HAP-1 (cell line): Measurements from ENCODE around the gene TRIM34.
"Not testable (repeated sequence)": the region's sequence is repeated elsewhere in the genome, so short reads cannot be mapped to it uniquely, and the experiment has no call there.

Source experiments
- DNase-seq, 2 experiments: peaks; one replicate each; pipeline ENCODE4 v3.0.0-alpha.2; 2016 to 2020; ENCODE audit warnings: low spot score in 2 of 2
- H3K27me3 ChIP-seq: fragments of 250-450 bp; sonication (Bioruptor Pico); 2 replicates; pipeline ENCODE4 v1.5.1; 2020; ENCODE audit warnings: low read depth, mild to moderate bottlenecking, moderate library complexity
- H3K36me3 ChIP-seq: fragments of 250-450 bp; sonication (Bioruptor Pico); replicated peaks from 2 replicates; pipeline ENCODE4 v1.5.1; 2020; ENCODE audit warnings: mild to moderate bottlenecking
- H3K4me1 ChIP-seq: fragments of 250-450 bp; sonication (Bioruptor Pico); 2 replicates; pipeline ENCODE4 v1.5.1; 2020; ENCODE audit warnings: mild to moderate bottlenecking
- H3K4me3 ChIP-seq: fragments of 250-450 bp; sonication (Bioruptor Pico); 2 replicates; pipeline ENCODE4 v1.5.1; 2020; ENCODE audit warnings: mild to moderate bottlenecking, moderate library complexity
- H3K9me3 ChIP-seq: fragments of 250-450 bp; sonication (Bioruptor Pico); 2 replicates; pipeline ENCODE4 v1.5.1; 2020; ENCODE audit warnings: mild to moderate bottlenecking, moderate library complexity
- in situ Hi-C: fragments of 300-500 bp; cut with MboI; formaldehyde crosslinking; loops from 3 replicates; pipeline ENCODE4 v1.14.3; 2020; ENCODE audit warnings: low sequenced_read_pairs, inconsistent platforms, mixed read lengths

TRIM34 gene, protein sequence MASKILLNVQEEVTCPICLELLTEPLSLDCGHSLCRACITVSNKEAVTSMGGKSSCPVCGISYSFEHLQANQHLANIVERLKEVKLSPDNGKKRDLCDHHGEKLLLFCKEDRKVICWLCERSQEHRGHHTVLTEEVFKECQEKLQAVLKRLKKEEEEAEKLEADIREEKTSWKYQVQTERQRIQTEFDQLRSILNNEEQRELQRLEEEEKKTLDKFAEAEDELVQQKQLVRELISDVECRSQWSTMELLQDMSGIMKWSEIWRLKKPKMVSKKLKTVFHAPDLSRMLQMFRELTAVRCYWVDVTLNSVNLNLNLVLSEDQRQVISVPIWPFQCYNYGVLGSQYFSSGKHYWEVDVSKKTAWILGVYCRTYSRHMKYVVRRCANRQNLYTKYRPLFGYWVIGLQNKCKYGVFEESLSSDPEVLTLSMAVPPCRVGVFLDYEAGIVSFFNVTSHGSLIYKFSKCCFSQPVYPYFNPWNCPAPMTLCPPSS

DNA sequence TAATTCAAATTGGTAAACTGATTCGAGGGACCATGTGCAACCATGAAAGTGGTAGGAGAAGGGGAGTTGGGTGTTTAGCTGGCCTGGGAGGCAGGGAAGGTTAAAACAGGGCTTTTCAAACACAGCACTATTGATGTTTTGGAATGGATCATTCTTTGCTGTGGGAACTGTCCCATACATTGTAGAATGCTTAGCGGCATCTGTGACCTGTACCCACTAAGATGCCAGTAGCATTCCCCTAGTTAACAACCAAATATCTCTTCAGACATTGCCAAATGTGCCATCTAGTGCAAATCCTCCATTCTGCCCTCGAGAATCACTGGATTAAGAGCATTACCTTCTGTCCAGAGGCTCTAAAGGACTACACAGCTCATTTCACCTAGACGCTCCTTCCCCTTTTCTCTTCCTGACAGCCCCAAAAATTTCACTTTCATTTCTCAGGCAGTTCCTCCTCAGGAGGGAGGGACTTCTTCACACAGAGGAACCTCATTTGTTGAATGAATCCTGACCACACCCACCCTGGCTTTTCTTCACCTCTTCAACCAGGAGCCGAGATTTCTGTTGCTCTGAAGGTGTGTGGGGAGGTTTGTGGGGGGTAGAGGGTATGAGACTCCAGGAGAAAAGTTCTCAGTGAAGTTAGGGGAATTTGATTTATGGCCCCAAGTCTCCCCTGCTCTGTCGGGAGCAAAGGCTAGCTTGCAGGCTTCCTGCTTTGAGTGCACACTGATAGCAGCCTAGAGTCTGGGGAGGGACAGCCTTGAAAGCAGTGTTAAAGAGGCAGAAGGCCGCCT is at the start of gene TRIM34:
Gene TRIM34, plus strand, starts transcription at position 513 of the 791 bp plus-strand sequence. CDS start 7,331 bp downstream, outside the sequence.
- no peaks in the 10 kb centered on the region for H3K36me3 ChIP-seq
- DNase-seq: peak in 1 of 2 experiments; percentile 27
- in situ Hi-C loops: no loop called here
- no peaks in the 10 kb centered on the region for H3K4me1 ChIP-seq
- no peaks in the 10 kb centered on the region for H3K9me3 ChIP-seq
- peak within 1 kb of the TSS; percentile 6; the same call in 1 of the 2 replicates for H3K4me3 ChIP-seq
- no peaks in the 10 kb centered on the region for H3K27me3 ChIP-seq

DNA sequence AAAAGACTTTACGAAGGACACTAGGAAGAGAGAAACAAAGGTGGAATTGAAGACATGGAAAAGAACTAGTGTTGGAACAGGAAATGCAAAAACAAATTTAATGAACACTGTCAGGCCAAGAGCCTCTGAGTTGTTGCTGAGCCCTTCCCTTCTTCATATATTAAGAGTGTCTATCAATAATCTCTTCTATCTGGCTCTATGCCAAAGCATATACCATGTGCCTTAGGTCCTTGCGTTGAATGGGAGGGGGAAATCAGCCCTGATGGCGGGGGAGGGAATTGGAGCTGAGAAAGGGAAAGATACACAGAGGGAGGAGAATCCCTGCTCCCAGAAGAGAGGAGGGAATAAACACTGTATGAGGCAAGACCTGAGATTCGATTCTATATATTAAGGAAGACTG is 49.6 kb upstream of the TRIM34 start:
- Histone ChIP-seq H3K4me3 (no peak overlapping the region), H3K27me3 (no peaks in the 10 kb centered on the region), H3K4me1 (no peaks in the 10 kb centered on the region), H3K9me3 (no peaks in the 10 kb centered on the region), H3K36me3 (no peaks in the 10 kb centered on the region)
- in situ Hi-C loops: no loop called here
- DNase-seq: no peak

DNA sequence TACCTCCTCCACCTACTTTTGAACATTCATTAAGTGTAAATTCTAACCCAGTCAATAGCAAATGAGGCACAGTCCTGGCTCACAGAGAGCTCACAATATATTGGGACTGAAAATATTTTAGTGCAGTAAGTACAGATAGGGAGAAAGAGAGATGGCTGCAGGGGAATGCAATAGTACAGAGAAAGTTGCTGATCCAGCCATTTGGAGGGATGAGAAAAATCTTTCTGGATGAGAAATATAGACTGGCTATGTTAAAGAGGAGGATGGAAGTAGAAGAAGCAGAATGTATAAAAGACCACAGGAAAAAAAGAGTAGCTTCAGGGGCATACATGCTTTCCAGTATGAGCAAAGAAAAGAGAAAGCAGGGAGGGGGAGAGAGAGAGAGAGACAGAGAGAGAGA is 47.7 kb upstream of the TRIM34 start:
- H3K27me3 ChIP-seq: no peaks in the 10 kb centered on the region
- no peak for DNase-seq
- H3K4me1 ChIP-seq: no peaks in the 10 kb centered on the region
- in situ Hi-C loops: no loop called here
- no peak overlapping the region for H3K4me3 ChIP-seq
- H3K9me3 ChIP-seq: no peaks in the 10 kb centered on the region
- H3K36me3 ChIP-seq: no peaks in the 10 kb centered on the region

DNA sequence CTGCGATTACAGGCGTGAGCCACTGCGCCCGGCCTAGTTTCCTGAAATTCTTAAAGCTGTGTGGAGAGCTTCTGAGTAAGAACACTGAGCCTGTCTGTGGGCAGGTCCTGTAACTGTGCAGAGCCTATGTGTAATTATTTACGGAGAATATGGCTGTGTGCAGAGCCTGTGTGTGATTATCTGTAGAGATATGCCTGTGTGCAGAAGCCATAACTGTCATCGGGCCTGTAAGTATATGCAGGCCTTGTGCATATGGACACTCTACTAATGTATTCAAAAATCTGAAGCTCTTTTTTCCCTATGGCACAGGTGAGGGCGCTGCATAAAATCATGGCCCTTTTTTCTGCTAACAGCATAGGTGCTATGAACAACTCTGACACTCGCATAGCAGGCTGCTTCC is 44.2 kb upstream of the TRIM34 start, which contains the start of gene OR52B6:
Gene OR52B6, plus strand, starts transcription at position 301 of the 400 bp plus-strand sequence. Its CDS starts 0 bp downstream, at position 301.
- in situ Hi-C loops: no loop called here
- H3K4me3 ChIP-seq: no peak within 1 kb of the TSS
- no peaks in the 10 kb centered on the region for H3K36me3 ChIP-seq
- H3K27me3 ChIP-seq: no peaks in the 10 kb centered on the region
- H3K9me3 ChIP-seq: no peaks in the 10 kb centered on the region
- H3K4me1 ChIP-seq: no peaks in the 10 kb centered on the region
- DNase-seq: no peak

DNA sequence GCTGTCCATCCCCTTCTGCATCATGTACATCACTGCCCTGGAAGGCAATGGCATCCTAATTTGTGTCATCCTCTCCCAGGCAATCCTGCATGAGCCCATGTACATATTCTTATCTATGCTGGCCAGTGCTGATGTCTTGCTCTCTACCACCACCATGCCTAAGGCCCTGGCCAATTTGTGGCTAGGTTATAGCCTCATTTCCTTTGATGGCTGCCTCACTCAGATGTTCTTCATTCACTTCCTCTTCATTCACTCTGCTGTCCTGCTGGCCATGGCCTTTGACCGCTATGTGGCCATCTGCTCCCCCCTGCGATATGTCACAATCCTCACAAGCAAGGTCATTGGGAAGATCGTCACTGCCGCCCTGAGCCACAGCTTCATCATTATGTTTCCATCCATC is 43.8 kb upstream of the TRIM34 start:
- H3K27me3 ChIP-seq: no peaks in the 10 kb centered on the region
- in situ Hi-C loops: no loop called here

DNA sequence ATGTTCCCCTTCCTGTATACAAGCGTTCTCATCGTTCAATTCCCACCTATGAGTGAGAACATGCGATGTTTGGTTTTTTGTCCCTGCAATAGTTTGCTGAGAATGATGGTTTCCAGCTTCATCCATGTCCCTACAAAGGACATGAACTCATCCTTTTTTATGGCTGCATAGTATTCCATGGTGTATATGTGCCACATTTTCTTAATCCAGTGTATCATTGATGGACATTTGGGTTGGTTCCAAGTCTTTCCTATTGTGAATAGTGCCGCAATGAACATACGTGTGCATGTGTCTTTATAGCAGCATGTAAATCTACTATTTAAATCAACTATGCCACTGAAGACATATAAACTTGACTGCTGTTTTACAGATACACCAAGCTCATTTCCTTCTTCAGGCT is 40.3 kb upstream of the TRIM34 start:
- H3K27me3 ChIP-seq, H3K4me1 ChIP-seq, H3K4me3 ChIP-seq, in situ Hi-C loops, H3K36me3 ChIP-seq, H3K9me3 ChIP-seq, DNase-seq: not testable (repeated sequence)

More for the DNA sequence above, 43.8 kb upstream of the TRIM34 start:
- no peaks in the 10 kb centered on the region for H3K4me1 ChIP-seq
- no peak for DNase-seq
- H3K36me3 ChIP-seq: no peaks in the 10 kb centered on the region
- H3K4me3 ChIP-seq: no peak overlapping the region
- no peaks in the 10 kb centered on the region for H3K9me3 ChIP-seq

DNA sequence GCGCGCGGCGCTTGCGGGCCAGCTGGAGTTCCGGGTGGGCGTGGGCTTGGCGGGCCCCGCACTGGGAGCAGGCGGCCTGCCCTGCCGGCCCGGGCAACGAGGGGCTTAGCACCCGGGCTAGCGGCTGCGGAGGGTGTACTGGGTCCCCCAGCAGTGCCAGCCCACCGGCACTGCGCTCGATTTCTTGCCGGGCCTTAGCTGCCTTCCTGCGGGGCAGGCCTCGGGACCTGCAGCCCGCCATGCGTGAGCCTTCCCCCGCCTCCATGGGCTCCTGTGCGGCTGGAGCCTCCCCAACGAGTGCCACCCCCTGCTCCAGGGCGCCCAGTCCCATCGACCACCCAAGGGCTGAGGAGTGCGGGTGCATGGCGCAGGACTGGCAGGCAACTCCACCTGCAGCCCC is 34.9 kb upstream of the TRIM34 start:
- H3K9me3 ChIP-seq, in situ Hi-C loops, H3K27me3 ChIP-seq, DNase-seq, H3K4me1 ChIP-seq, H3K4me3 ChIP-seq, H3K36me3 ChIP-seq: not testable (repeated sequence)

DNA sequence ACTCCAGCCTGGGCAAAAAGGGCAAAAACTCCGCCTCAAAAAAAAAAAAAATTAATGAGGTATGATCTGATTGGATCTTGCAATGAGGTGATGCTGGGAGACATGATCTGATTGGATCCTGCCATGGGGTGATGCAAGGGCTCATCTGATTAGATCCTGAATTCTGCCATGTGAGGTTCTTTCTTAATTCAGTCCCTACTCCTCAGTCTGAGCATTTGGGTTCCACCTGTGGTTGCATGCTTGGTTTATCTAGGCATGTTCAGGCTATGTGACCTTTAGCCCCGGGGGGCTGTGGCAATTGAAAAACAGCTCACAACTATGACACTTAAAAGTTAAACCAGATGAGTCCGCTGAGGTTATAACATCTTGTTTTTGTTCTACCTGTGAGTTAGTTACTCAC is 33.2 kb upstream of the TRIM34 start:
- DNase-seq: no peak
- H3K27me3 ChIP-seq: no peaks in the 10 kb centered on the region
- H3K36me3 ChIP-seq: no peaks in the 10 kb centered on the region
- H3K4me1 ChIP-seq: no peaks in the 10 kb centered on the region; the same call in 1 of the 2 replicates
- in situ Hi-C loops: no loop called here
- H3K4me3 ChIP-seq: no peak overlapping the region
- no peaks in the 10 kb centered on the region for H3K9me3 ChIP-seq

DNA sequence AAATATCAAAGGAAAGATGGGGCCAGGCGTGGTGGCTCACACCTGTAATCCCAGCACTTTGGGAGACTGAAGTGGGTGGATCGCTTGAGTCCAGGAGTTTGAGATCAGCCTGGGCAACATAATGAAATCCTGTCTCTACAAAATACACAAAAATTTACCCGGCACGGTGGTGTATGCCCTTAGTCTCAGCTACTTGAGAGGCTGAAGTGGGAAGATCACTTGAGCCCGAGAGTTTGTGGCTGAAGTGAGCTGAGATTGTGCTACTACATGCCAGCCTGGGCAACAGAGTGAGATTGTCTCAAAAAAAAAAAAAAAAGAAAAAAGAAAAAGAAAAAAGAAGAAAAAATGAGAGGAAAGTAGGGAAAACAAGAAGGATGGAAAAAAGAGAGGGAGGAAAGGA is 32.2 kb upstream of the TRIM34 start:
- H3K27me3 ChIP-seq: no peaks in the 10 kb centered on the region
- H3K4me3 ChIP-seq: no peak overlapping the region
- H3K36me3 ChIP-seq: no peaks in the 10 kb centered on the region
- H3K9me3 ChIP-seq: no peaks in the 10 kb centered on the region
- in situ Hi-C loops: no loop called here
- no peaks in the 10 kb centered on the region; the same call in none of the 2 replicates for H3K4me1 ChIP-seq
- no peak for DNase-seq

DNA sequence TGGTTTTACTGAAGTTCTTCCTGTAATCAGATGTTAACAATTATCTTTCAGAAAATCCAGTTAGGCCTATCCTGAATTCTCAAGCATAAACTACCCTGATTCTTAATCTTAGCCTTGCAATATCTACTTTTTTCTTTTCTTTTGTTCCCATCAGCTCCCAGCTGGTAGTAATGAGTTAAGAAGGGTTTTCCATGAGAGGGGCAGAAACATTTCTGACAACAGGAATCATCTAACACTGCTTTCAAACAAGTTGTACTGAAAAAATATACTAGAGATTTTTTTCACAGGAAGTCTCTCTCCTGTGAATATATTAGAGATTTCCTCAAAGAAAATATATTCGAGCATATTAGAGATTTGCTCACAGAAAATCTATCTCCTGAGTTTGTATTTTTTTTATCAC is 31.7 kb upstream of the TRIM34 start:
- in situ Hi-C loops: no loop called here
- no peak for DNase-seq
- no peaks in the 10 kb centered on the region for H3K9me3 ChIP-seq
- H3K4me1 ChIP-seq: no peaks in the 10 kb centered on the region; the same call in none of the 2 replicates
- no peak overlapping the region for H3K4me3 ChIP-seq
- H3K36me3 ChIP-seq: no peaks in the 10 kb centered on the region
- H3K27me3 ChIP-seq: no peaks in the 10 kb centered on the region

DNA sequence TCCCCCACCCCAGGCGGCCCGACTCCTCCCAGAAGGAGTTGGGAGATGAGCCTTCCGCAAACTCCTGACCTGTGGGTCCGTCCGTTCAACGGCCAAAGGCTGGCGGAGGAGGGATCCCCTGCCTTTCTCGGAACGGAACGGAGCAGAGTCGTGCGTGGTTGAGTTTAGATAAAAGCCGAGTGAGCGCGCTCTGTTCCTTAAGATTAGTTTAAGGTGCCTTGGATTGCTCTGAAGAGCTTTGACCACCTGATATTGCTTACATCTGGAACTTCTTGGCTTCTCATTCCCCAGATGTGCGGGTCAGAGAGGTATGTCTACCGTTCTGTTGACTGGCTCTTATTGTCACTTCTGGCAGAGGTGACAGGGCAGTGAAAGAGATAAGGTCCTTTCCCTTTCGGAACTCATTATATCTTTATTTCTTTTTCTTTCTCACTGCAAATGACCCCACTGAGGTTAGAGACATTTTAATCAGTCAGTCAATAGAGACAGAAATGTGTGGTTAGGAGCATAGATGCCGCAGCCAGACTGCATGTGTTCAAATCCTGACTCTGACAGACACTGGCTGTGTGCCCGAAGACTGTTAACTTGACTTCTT is 28.1 kb upstream of the TRIM34 start, which contains the start of gene TRIM6:
Gene TRIM6, plus strand, starts transcription at position 31 of the 595 bp plus-strand sequence. Its CDS starts 261 bp downstream, at position 292.
- no peaks in the 10 kb centered on the region for H3K27me3 ChIP-seq
- peak; percentile 23 to 79 for DNase-seq
- peak within 1 kb of the TSS; percentile 50 for H3K4me3 ChIP-seq
- in situ Hi-C loops: no loop called here
- H3K4me1 ChIP-seq: no peaks in the 10 kb centered on the region; the same call in none of the 2 replicates
- H3K36me3 ChIP-seq: no peaks in the 10 kb centered on the region
- H3K9me3 ChIP-seq: no peaks in the 10 kb centered on the region

DNA sequence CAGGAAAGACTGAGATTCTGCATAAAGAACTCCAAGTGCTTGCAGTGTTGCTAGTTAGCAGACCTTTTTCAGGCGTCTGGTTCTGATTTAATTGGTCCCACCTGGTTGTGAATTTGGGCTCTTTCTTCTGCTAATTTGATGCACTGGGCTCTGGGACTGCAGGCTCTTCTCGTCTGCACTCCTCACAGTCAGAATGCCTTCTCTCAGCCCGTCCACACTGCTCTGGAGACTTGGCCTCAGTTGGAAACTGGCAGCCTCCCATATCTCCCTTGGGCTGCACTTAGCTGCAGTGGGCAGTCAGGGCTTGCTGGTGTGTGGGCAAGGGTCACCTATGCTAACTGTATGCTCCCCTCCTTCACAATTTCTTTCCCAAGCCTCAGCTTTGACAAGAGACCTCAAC is 26.8 kb upstream of the TRIM34 start:
- Histone ChIP-seq H3K36me3 (no peaks in the 10 kb centered on the region), H3K4me1 (no peaks in the 10 kb centered on the region; the same call in none of the 2 replicates), H3K4me3 (peak overlapping the region; percentile 50), H3K27me3 (no peaks in the 10 kb centered on the region), H3K9me3 (no peaks in the 10 kb centered on the region)
- DNase-seq: no peak
- in situ Hi-C loops: no loop called here

DNA sequence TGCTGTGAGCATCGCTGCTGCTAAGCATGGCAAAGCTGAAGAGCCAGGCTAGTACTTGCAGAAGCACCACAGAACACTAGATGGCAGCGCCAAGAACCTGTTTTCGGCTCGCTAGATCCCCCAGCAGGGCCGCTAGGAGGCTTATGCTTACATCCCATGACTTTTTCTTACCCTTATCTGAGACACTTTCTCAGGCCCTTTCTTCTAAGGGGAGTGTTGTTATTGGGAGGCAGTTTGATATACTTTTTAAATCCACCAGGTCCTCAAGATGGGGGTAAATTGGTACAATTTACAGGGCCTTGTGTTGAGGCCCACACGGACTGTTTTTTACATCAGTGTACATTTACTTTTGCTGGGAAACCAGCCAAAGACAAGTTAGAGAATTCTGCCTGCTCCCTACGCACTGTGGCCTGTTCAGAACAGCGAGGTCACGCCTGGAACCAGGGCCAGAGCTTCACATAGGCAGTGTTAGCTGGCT is 24.4 kb upstream of the TRIM34 start:
- H3K4me1 ChIP-seq: no peaks in the 10 kb centered on the region; the same call in none of the 2 replicates
- H3K27me3 ChIP-seq: no peaks in the 10 kb centered on the region
- H3K36me3 ChIP-seq: no peaks in the 10 kb centered on the region
- no peak overlapping the region for H3K4me3 ChIP-seq
- peak; percentile 78 to 80 for DNase-seq
- in situ Hi-C loops: loop anchor here (10.0 kb wide), 1 partner anchor 94 kb away; no protein-coding TSS in a partner anchor
- H3K9me3 ChIP-seq: no peaks in the 10 kb centered on the region
